Astrocyte (in vitro differentiated cells and primary cell): ENCODE measurements around the gene SYT7. TPM values are rescaled to one million over a fixed set of nuclear protein-coding genes. Genes with fewer than 3 reads are reported as not detected.

Experiments used
- DNase-seq: peaks from one replicate; pipeline ENCODE4 v3.0.0-alpha.2; 2010; ENCODE audit warnings: low read depth
- FAIRE-seq: peaks from 2 replicates; lab custom pipeline; 2011; peaks lifted over from hg19 to GRCh38; lab: Jason Lieb, UNC
- H2AFZ ChIP-seq: 2 replicates; pipeline ENCODE4 v1.6.0; 2012; ENCODE audit warnings: low read depth, low read length, inconsistent platforms
- H3K27ac ChIP-seq: 2 replicates; pipeline ENCODE4 v1.5.1; 2011; ENCODE audit warnings: low read depth, low read length, inconsistent platforms
- H3K27me3 ChIP-seq: 2 replicates; pipeline ENCODE4 v1.6.0; 2011; ENCODE audit warnings: low read length, inconsistent platforms; ENCODE audit not compliant: insufficient read depth
- H3K36me3 ChIP-seq: 2 replicates; pipeline ENCODE4 v1.5.1; 2011; ENCODE audit warnings: low read length, inconsistent platforms; ENCODE audit not compliant: insufficient read depth
- H3K4me1 ChIP-seq: 2 replicates; pipeline ENCODE4 v1.5.1; 2011; ENCODE audit warnings: low read length, inconsistent platforms; ENCODE audit not compliant: insufficient read depth
- H3K4me2 ChIP-seq: 2 replicates; pipeline ENCODE4 v1.6.0; 2012; ENCODE audit warnings: low read length, inconsistent platforms
- H3K4me3 ChIP-seq: 2 replicates; pipeline ENCODE4 v1.5.1; 2011; ENCODE audit warnings: low read depth, mild to moderate bottlenecking, low read length, inconsistent platforms; ENCODE audit not compliant: insufficient read depth
- H3K79me2 ChIP-seq: 2 replicates; pipeline ENCODE4 v1.6.0; 2012; ENCODE audit warnings: mild to moderate bottlenecking, low read length, inconsistent platforms; ENCODE audit not compliant: insufficient read depth
- H3K9ac ChIP-seq: 2 replicates; pipeline ENCODE4 v1.6.0; 2012; ENCODE audit warnings: mild to moderate bottlenecking, low read length, inconsistent platforms
- H3K9me3 ChIP-seq: 2 replicates; pipeline ENCODE4 v1.5.1; 2012; ENCODE audit warnings: low read depth, mild to moderate bottlenecking, low read length, inconsistent platforms; ENCODE audit not compliant: insufficient read depth
- H4K20me1 ChIP-seq: 2 replicates; pipeline ENCODE4 v1.6.0; 2012; ENCODE audit warnings: low read length, inconsistent platforms; ENCODE audit not compliant: insufficient read depth
- H3K27ac Mint-ChIP-seq: one replicate; pipeline ENCODE4 v1.8.0; 2021; ENCODE audit warnings: mild to moderate bottlenecking, mixed read lengths; ENCODE audit not compliant: unreplicated experiment
- H3K27me3 Mint-ChIP-seq: one replicate; pipeline ENCODE4 v1.8.0; 2021; ENCODE audit warnings: low read depth, mixed read lengths; ENCODE audit not compliant: unreplicated experiment
- H3K36me3 Mint-ChIP-seq: one replicate; pipeline ENCODE4 v1.8.0; 2021; ENCODE audit warnings: low read depth, mixed read lengths; ENCODE audit not compliant: unreplicated experiment
- H3K4me1 Mint-ChIP-seq: one replicate; pipeline ENCODE4 v1.8.0; 2021; ENCODE audit warnings: low read depth, mixed read lengths; ENCODE audit not compliant: unreplicated experiment
- H3K4me3 Mint-ChIP-seq: one replicate; pipeline ENCODE4 v1.8.0; 2021; ENCODE audit warnings: mild to moderate bottlenecking, moderate library complexity, mixed read lengths; ENCODE audit not compliant: unreplicated experiment
- H3K9me3 Mint-ChIP-seq: one replicate; pipeline ENCODE4 v1.8.0; 2021; ENCODE audit warnings: mild to moderate bottlenecking, mixed read lengths; ENCODE audit not compliant: unreplicated experiment
- CTCF ChIP-seq: IDR thresholded peaks from 2 replicates; pipeline ENCODE4 v1.5.1; 2011; ENCODE audit warnings: low read depth, mild to moderate bottlenecking, inconsistent platforms, low read length, moderate library complexity; ENCODE audit not compliant: insufficient read depth
- EZH2 ChIP-seq: IDR thresholded peaks from 2 replicates; pipeline ENCODE4 v1.6.1; 2012; ENCODE audit warnings: mild to moderate bottlenecking, low read length, inconsistent platforms; ENCODE audit not compliant: insufficient read depth
- total RNA-seq: library from RNA; stranded (reverse); gene quantifications from 2 replicates; pipeline ENCODE4 v1.2.1, GENCODE V29; 2021

SYT7 gene
- total RNA-seq, 1 donor from 2014 or later: 3.7 TPM

GRCh38 chr11:61599968-61600710 is 19.3 kb upstream of the SYT7 start:
- Mint-ChIP-seq H3K4me3 (peak overlapping the region; percentile 57), H3K36me3 (no peaks in the 10 kb centered on the region), H3K27ac (peak overlapping the region; percentile 69), H3K9me3 (no peaks in the 10 kb centered on the region), H3K4me1 (peaks cover 39% of the 10 kb centered on the region), H3K27me3 (peaks cover 6% of the 10 kb centered on the region)
- Histone ChIP-seq H3K4me3 (peak overlapping the region; percentile 1), H3K36me3 (no peaks in the 10 kb centered on the region), H3K4me1 (peaks cover 37% of the 10 kb centered on the region), H3K27me3 (no peaks in the 10 kb centered on the region), H2AFZ (no peak overlapping the region), H3K4me2 (peak overlapping the region; percentile 75), H3K9ac (peak overlapping the region; percentile 36), H3K79me2 (no peaks in the 10 kb centered on the region), H3K9me3 (no peaks in the 10 kb centered on the region), H3K27ac (peak overlapping the region; percentile 29), H4K20me1 (no peaks in the 10 kb centered on the region)
- DNase-seq (no peak), FAIRE-seq (no peak)
- TF ChIP-seq CTCF (no peak), EZH2 (no peak)

- Histone ChIP-seq H3K9me3 (no peaks in the 10 kb centered on the region), H3K36me3 (no peaks in the 10 kb centered on the region), H4K20me1 (no peaks in the 10 kb centered on the region), H3K79me2 (no peaks in the 10 kb centered on the region), H3K4me1 (peaks cover 42% of the 10 kb centered on the region), H3K4me3 (peak overlapping the region; percentile 1), H3K27me3 (peaks cover 1% of the 10 kb centered on the region), H3K9ac (peak overlapping the region; percentile 36), H2AFZ (peak overlapping the region; percentile 66), H3K27ac (peak overlapping the region; percentile 29), H3K4me2 (peak overlapping the region; percentile 75)
- FAIRE-seq (no peak), DNase-seq (peak; percentile 82)
- Mint-ChIP-seq H3K27ac (peak overlapping the region; percentile 86), H3K9me3 (peaks cover 2% of the 10 kb centered on the region), H3K4me1 (peaks cover 45% of the 10 kb centered on the region), H3K36me3 (no peaks in the 10 kb centered on the region), H3K4me3 (peak overlapping the region; percentile 54), H3K27me3 (peaks cover 5% of the 10 kb centered on the region)
- TF ChIP-seq CTCF: no peak
- TF ChIP-seq EZH2: no peak
Measured at GRCh38 chr11:61598886-61599868, 18.3 kb upstream of the SYT7 start.
